ENCODE measurements around the gene REM1. TPM values are rescaled to one million over a fixed set of nuclear protein-coding genes. Genes with fewer than 3 reads are reported as not detected.

The REM1 gene
- total RNA-seq, 1 experiment from 2014 or later = not detected

DNA sequence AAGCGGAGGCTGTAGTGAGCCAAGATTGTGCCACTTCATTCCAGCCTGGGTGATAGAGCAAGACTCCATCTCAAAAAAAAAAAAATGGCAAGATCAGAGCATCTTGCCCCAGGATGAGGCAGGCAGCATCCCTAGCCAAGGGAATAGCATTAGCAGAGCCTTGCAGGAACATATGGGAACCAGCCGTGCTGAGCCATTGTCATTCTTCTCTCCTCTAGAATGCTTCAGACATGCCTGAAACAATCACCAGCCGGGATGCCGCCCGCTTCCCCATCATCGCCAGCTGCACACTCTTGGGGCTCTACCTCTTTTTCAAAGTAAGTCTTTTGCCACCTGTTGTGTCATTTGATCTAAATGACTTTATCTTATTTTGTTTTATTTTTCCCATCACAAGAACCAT, 52.2 kb downstream of the REM1 start:
- Histone ChIP-seq H3K4me1 (ENCODE audit: insufficient read depth, low read length) (no peaks in the 10 kb centered on the region), H3K9me3 (ENCODE audit: control insufficient read depth, low read depth, low read length) (no peaks in the 10 kb centered on the region), H2BK5ac (ENCODE audit: insufficient read length, low read length) (no peak overlapping the region), H2BK15ac (ENCODE audit: low read depth, low read length) (no peak overlapping the region), H2AK5ac (ENCODE audit: insufficient read length, low read length) (no peak overlapping the region), H4K20me1 (ENCODE audit: control insufficient read depth, insufficient read depth, insufficient read length) (no peaks in the 10 kb centered on the region), H3K9ac (ENCODE audit: extremely low read depth, insufficient read length, low read length) (no peak overlapping the region), H2BK12ac (ENCODE audit: insufficient read length, low read depth, low read length) (no peak overlapping the region), H3K79me2 (ENCODE audit: insufficient read depth, low read length) (no peaks in the 10 kb centered on the region), H3K79me1 (ENCODE audit: insufficient read depth, low read depth, low read length, poor library complexity, severe bottlenecking) (no peaks in the 10 kb centered on the region), H3K27ac (ENCODE audit: insufficient read length, low read depth, low read length) (no peak overlapping the region), H3K4me2 (ENCODE audit: insufficient read depth, insufficient read length, low read length) (no peak overlapping the region), H3K4ac (ENCODE audit: low read depth, low read length) (no peak overlapping the region), H3K27me3 (ENCODE audit: insufficient read depth, low read length) (no peaks in the 10 kb centered on the region), H3K18ac (ENCODE audit: insufficient read length, low read depth, low read length) (no peak overlapping the region), H3K23ac (ENCODE audit: insufficient read length, low read depth, low read length) (no peak overlapping the region), H4K8ac (replicated peaks; ENCODE audit: insufficient read length, low read depth, low read length) (no peak overlapping the region), H2AFZ (ENCODE audit: low read length) (no peak overlapping the region), H3K23me2 (ENCODE audit: insufficient read length, low read depth, low read length, poor library complexity, severe bottlenecking) (no peaks in the 10 kb centered on the region), H4K5ac (ENCODE audit: insufficient read length, low read depth, low read length) (no peak overlapping the region), H4K91ac (ENCODE audit: insufficient read length, low read depth, low read length) (no peak overlapping the region), H3T11ph (ENCODE audit: low read length) (no peak overlapping the region), H2BK120ac (ENCODE audit: low read depth, low read length, poor library complexity, severe bottlenecking) (no peak overlapping the region), H2BK20ac (ENCODE audit: low read depth, low read length, poor library complexity, severe bottlenecking) (no peak overlapping the region), H3K56ac (ENCODE audit: insufficient read length, low read depth, low read length) (no peak overlapping the region), H3K14ac (ENCODE audit: insufficient read depth, low read length) (no peak overlapping the region)
- peaks cover 31 to 76% (median 49%) of the 10 kb centered on the region in 3 experiments for H3K36me3 Mint-ChIP-seq (ENCODE audit: insufficient read depth in 1 of 3, low read depth in 3 of 3)
- H3K27ac Mint-ChIP-seq = no peak overlapping the region; a peak in 1 of 7 replicates
- H3K27me3 Mint-ChIP-seq (ENCODE audit: low read depth) = no peaks in the 10 kb centered on the region
- H3K4me3 Mint-ChIP-seq = no peak overlapping the region
- TF ChIP-seq, protein P1, sequence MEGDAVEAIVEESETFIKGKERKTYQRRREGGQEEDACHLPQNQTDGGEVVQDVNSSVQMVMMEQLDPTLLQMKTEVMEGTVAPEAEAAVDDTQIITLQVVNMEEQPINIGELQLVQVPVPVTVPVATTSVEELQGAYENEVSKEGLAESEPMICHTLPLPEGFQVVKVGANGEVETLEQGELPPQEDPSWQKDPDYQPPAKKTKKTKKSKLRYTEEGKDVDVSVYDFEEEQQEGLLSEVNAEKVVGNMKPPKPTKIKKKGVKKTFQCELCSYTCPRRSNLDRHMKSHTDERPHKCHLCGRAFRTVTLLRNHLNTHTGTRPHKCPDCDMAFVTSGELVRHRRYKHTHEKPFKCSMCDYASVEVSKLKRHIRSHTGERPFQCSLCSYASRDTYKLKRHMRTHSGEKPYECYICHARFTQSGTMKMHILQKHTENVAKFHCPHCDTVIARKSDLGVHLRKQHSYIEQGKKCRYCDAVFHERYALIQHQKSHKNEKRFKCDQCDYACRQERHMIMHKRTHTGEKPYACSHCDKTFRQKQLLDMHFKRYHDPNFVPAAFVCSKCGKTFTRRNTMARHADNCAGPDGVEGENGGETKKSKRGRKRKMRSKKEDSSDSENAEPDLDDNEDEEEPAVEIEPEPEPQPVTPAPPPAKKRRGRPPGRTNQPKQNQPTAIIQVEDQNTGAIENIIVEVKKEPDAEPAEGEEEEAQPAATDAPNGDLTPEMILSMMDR (conservative IDR thresholded peaks at IDR 0.05) = no peak
- H3K4me1 Mint-ChIP-seq = no peaks in the 10 kb centered on the region
- H3K9me3 Mint-ChIP-seq = no peaks in the 10 kb centered on the region
- no peak for DNase-seq
- no CpG with 5 or more reads among the region's 6 CpGs for WGBS (ENCODE audit: extremely low coverage, insufficient read length, low lambda C conversion rate)

Other genes starting within 250 kb of the REM1 start
- gene DEFB115, start 217.6 kb upstream of the REM1 start, total RNA-seq (2021) = not detected in 2 replicates
- gene DEFB116, start 166.7 kb upstream of the REM1 start, total RNA-seq (2021) = not detected in 2 replicates
- not detected in 2 replicates for gene DEFB118, start 106.7 kb upstream of the REM1 start, total RNA-seq (2021)
- not detected in 2 replicates for gene DEFB119, start 84.7 kb upstream of the REM1 start, total RNA-seq (2021)
- not detected in 2 replicates for gene DEFB121, start 69.1 kb upstream of the REM1 start, total RNA-seq (2021)
- gene DEFB123, start 34.7 kb upstream of the REM1 start, total RNA-seq (2021) = not detected in 2 replicates
- not detected in 2 replicates for gene DEFB124, start 161 bp upstream of the REM1 start, total RNA-seq (2021)
- 162 and 169 TPM in 2 replicates for gene HM13, start 39.2 kb downstream of the REM1 start, total RNA-seq (2021)
- 355 and 360 TPM in 2 replicates for gene ID1, start 130.0 kb downstream of the REM1 start, total RNA-seq (2021)
- not detected in 2 replicates for gene COX4I2, start 162.6 kb downstream of the REM1 start, total RNA-seq (2021)
- gene BCL2L1, start 247.6 kb downstream of the REM1 start, total RNA-seq (2021) = 105 and 109 TPM in 2 replicates